ENCODE results near the gene COLEC11.

DNA sequence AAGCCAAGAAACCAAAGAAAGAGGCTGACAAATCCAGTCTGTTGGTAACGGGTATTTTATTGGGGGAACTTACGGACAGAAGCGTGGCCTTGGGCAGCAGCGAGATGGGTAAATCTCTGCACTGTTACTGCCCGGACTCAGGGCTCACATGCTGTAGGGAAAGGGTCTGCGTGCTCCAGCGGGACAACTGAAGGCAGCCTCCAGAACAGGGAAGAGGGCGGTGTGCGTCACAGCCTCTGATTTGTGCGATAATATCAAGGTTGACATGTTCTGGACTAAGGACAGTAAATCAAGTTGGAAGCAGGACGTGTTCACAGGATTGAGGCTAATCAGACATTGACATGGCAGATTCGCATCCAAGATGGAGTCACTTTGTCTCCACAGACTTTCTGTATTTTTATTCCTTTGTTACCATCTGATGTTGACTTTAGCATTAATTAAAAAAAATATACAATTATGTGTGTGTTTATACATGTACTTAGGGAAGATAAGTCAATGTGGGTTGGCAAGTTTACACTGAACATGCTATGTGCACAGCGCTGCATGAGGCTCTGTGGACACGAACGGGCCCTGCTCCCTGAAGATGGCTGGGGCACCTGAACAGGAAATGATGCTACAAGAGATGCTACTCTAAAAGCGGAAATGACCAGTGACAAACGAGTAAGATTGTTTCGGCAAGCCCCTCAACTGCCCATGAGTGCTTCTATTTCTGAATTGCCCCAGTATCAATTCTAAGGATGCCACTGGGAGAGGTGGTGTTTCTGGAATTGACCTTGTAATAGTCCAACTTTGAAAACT lies 85.8 kb downstream of the COLEC11 start:
- TF ChIP-seq, protein P1, sequence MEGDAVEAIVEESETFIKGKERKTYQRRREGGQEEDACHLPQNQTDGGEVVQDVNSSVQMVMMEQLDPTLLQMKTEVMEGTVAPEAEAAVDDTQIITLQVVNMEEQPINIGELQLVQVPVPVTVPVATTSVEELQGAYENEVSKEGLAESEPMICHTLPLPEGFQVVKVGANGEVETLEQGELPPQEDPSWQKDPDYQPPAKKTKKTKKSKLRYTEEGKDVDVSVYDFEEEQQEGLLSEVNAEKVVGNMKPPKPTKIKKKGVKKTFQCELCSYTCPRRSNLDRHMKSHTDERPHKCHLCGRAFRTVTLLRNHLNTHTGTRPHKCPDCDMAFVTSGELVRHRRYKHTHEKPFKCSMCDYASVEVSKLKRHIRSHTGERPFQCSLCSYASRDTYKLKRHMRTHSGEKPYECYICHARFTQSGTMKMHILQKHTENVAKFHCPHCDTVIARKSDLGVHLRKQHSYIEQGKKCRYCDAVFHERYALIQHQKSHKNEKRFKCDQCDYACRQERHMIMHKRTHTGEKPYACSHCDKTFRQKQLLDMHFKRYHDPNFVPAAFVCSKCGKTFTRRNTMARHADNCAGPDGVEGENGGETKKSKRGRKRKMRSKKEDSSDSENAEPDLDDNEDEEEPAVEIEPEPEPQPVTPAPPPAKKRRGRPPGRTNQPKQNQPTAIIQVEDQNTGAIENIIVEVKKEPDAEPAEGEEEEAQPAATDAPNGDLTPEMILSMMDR (conservative IDR thresholded peaks at IDR 0.05; ENCODE audit: low read length): no peak
- TF ChIP-seq EZH2phosphoT487 (IDR thresholded peaks at IDR 0.05; ENCODE audit: borderline replicate concordance, low read depth, low read length): no peak

All from OCI-LY7 (cell line).